Transverse colon (tissue), 4 donors: ENCODE measurements around the gene TAOK3. TPM values are rescaled to one million over a fixed set of nuclear protein-coding genes. Genes with fewer than 3 reads are reported as not detected.
"Not testable (repeated sequence)": the region's sequence is repeated elsewhere in the genome, so short reads cannot be mapped to it uniquely, and the experiment has no call there.

Source experiments
- DNase-seq: peaks from one replicate; pipeline ENCODE4 v3.0.0-alpha.2; 2019
- H3K27ac ChIP-seq, 4 donors: fragments of 200-600 bp; sonication (generic); 2 replicates each; pipeline ENCODE4 v1.5.1; 2016 to 2018; ENCODE audit warnings: inconsistent platforms in 4 of 4
- H3K27me3 ChIP-seq: fragments of 200-600 bp; sonication (generic); 2 replicates; pipeline ENCODE4 v1.5.1; 2017; ENCODE audit warnings: inconsistent platforms
- H3K36me3 ChIP-seq, 4 donors: fragments of 200-600 bp; sonication (generic); 2 replicates each; pipeline ENCODE4 v1.5.1; 2017 to 2019; ENCODE audit warnings: inconsistent platforms in 4 of 4
- H3K4me1 ChIP-seq, 4 donors: fragments of 200-600 bp; sonication (generic); 2 replicates each; pipeline ENCODE4 v1.5.1; 2017 to 2020; ENCODE audit warnings: inconsistent platforms in 4 of 4
- H3K4me3 ChIP-seq, 4 donors: fragments of 200-600 bp; sonication (generic); 1 replicate in 1 of 4; 2 replicates in 3 of 4; pipeline versions ENCODE4 v1.5.1 to v1.6.1; 2017 to 2019; ENCODE audit warnings: inconsistent platforms in 4 of 4
- H3K9me3 ChIP-seq, 2 donors: fragments of 200-600 bp; sonication (generic); 2 replicates each; pipeline ENCODE4 v1.5.1; 2017 to 2019; ENCODE audit warnings: inconsistent platforms in 2 of 2
- CTCF ChIP-seq, 5 experiments: fragments of 200-600 bp in 3 of 5; fragments of 450-650 bp in 2 of 5; sonication (generic) in 3 of 5; IDR thresholded peaks; 1 replicate in 2 of 5; 2 replicates in 3 of 5; pipeline ENCODE4 v1.5.1; 2016 to 2017; ENCODE audit warnings: antibody characterized with exemption in 5 of 5, inconsistent platforms in 3 of 5, mild to moderate bottlenecking in 2 of 5, moderate library complexity in 1 of 5
- EP300 ChIP-seq: sonication (generic); formaldehyde crosslinking; IDR thresholded peaks from one replicate; pipeline ENCODE4 v1.6.1; 2017; ENCODE audit warnings: antibody characterized with exemption, low read depth
- POLR2A ChIP-seq: fragments of 450-650 bp; IDR thresholded peaks from one replicate; pipeline ENCODE4 v1.6.1; 2016; ENCODE audit warnings: antibody characterized with exemption, mild to moderate bottlenecking, moderate library complexity
- POLR2AphosphoS5 ChIP-seq, 3 donors: sonication (generic); formaldehyde crosslinking; IDR thresholded peaks; one replicate each; pipeline ENCODE4 v1.6.1; 2016; ENCODE audit warnings: antibody characterized with exemption in 3 of 3
- WGBS, 2 donors: methylation state at CpG; one replicate each; pipeline ENCODE4 v1.1.5; 2018; ENCODE audit warnings: low coverage in 1 of 2; 5-methylcytosine and 5-hydroxymethylcytosine counted together
- in situ Hi-C, 4 donors: fragments of 200-750 bp; cut with MboI; loops; one replicate each; pipeline versions ENCODE4 v1.15.0 to v1.15.1; 2017; ENCODE audit warnings: low sequenced_read_pairs in 3 of 4, low pct_ligation_motif_present in 1 of 4, low pct_unique_long_range_greater_than_20kb in 1 of 4
- intact Hi-C: fragments of 100-400 bp; cut with DNase I; formaldehyde crosslinking; loops from one replicate; pipeline ENCODE4 v1.15.1; 2023; ENCODE audit warnings: low total_unique reads
- total RNA-seq, 4 donors: library from RNA; depleted of rRNA; stranded (reverse); fragments of >200 nt; gene quantifications; one replicate each; pipeline ENCODE4 v1.1.0, GENCODE V29; 2016

Gene TAOK3
- total RNA-seq, 4 donors from 2014 or later: 40.4 to 93.2 (median 79.2) TPM

DNA sequence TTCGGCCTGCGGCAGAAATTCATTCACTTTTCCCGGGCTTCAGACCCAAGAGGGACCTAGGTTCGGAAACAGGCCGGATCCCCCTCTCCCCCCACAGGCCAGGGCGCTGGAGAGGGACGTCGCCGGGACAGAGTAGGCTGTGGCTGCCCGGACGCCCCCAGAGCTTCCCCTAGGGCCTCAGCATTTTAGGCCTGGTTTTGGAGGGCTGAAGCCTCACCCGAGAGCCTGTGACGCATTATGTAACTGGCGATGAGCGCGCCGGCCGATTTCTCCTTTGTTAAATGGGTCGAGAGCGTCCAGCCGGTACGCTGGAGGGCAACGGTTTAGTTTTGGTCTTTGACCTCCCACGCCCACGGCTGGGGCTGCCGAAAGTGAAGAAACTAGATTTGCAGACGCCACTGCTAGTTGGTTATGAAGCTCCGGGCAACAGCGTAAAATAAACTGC is 236.1 kb downstream of the TAOK3 start:
- Histone ChIP-seq H3K36me3 (peaks cover 0 to 32% (median 7%) of the 10 kb centered on the region in 4 donors), H3K27me3 (no peaks in the 10 kb centered on the region), H3K27ac (peak overlapping the region; percentile 90 to 94 (median 92)), H3K4me1 (peaks cover 6 to 42% (median 17%) of the 10 kb centered on the region in 4 donors), H3K9me3 (no peaks in the 10 kb centered on the region), H3K4me3 (peak overlapping the region; percentile 79 to 92 (median 86))
- no peak for TF ChIP-seq POLR2A
- 1% methylated on average over 19 of the region's 29 CpGs; no CpG with 5 or more reads in 1 of the 2 donors for WGBS, 2 donors
- intact Hi-C loops: no loop called here
- in situ Hi-C loops: no loop called here
- peak; percentile 61 for DNase-seq

GRCh38 chr12:118135788-118136558 is 236.7 kb downstream of the TAOK3 start, which contains the start of gene PEBP1:
PEBP1 (plus strand) TSS chr12:118136124; CDS start chr12:118136210, 86 bp downstream.
- intact Hi-C loops (no loop called here), in situ Hi-C loops (no loop called here)
- peak; percentile 97 for DNase-seq
- Histone ChIP-seq H3K36me3 (peaks cover 0 to 26% (median 4%) of the 10 kb centered on the region in 4 donors), H3K4me3 (peak within 1 kb of the TSS; percentile 79 to 92 (median 86)), H3K27ac (peak within 1 kb of the TSS; percentile 90 to 94 (median 92)), H3K27me3 (no peaks in the 10 kb centered on the region), H3K9me3 (no peaks in the 10 kb centered on the region), H3K4me1 (peaks cover 6 to 44% (median 19%) of the 10 kb centered on the region in 4 donors)
- no peak for TF ChIP-seq EP300
- TF ChIP-seq CTCF (IDR thresholded peaks at IDR 0.05): no peak
- TF ChIP-seq POLR2AphosphoS5 (IDR thresholded peaks at IDR 0.05): peak; percentile 95 to 96 (median 96)
- TF ChIP-seq POLR2A: peak; percentile 92
- WGBS, 2 donors: 0 to 1% methylated on average over 3 to 40 of the region's 70 CpGs

DNA sequence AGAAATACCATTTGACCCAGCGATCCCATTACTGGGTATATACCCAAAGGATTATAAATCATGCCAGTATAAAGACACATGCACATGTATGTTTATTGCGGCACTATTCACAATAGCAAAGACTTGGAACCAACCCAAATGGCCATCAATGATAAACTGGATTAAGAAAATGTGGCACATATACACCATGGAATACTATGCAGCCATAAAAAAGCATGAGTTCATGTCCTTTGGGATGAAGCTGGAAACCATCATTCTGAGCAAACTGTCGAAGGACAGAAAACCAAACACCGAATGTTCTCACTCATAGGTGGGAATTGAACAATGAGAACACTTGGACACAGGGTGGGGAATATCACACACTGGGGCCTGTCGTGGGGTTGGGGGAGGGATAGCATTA is 243.3 kb downstream of the TAOK3 start:
- in situ Hi-C loops, H3K36me3 ChIP-seq, H3K9me3 ChIP-seq, H3K27ac ChIP-seq, H3K27me3 ChIP-seq, DNase-seq, H3K4me3 ChIP-seq, intact Hi-C loops: not testable (repeated sequence)
- H3K4me1 ChIP-seq: peaks cover 0 to 28% (median 5%) of the 10 kb centered on the region in 4 donors
- 97 to 100% methylated on average over 2 to 5 of the region's 5 CpGs for WGBS, 2 donors

- in situ Hi-C loops (no loop called here), intact Hi-C loops (no loop called here)
- no peaks in the 10 kb centered on the region for H3K27me3 ChIP-seq
- no peaks in the 10 kb centered on the region for H3K36me3 ChIP-seq
- no peaks in the 10 kb centered on the region for H3K9me3 ChIP-seq
- TF ChIP-seq POLR2A (no peak), EP300 (no peak), CTCF (IDR thresholded peaks at IDR 0.05) (no peak), POLR2AphosphoS5 (IDR thresholded peaks at IDR 0.05) (no peak)
- no peak overlapping the region for H3K27ac ChIP-seq
- H3K4me3 ChIP-seq: no peak overlapping the region
- peaks cover 0 to 31% (median 7%) of the 10 kb centered on the region in 4 donors for H3K4me1 ChIP-seq
- DNase-seq: no peak
- WGBS, 2 donors: 92% methylated on average over 5 of the region's 5 CpGs; no CpG with 5 or more reads in 1 of the 2 donors
Measured at GRCh38 chr12:118127867-118128266, 244.8 kb downstream of the TAOK3 start.

- no peak overlapping the region for H3K4me3 ChIP-seq
- TF ChIP-seq CTCF (IDR thresholded peaks at IDR 0.05) (no peak), POLR2AphosphoS5 (IDR thresholded peaks at IDR 0.05) (no peak), EP300 (no peak), POLR2A (no peak)
- intact Hi-C loops: no loop called here
Measured at GRCh38 chr12:118126119-118126757, 246.5 kb downstream of the TAOK3 start.

More at GRCh38 chr12:118126119-118126757, 246.5 kb downstream of the TAOK3 start:
- peak; percentile 75 for DNase-seq
- H3K27me3 ChIP-seq: no peaks in the 10 kb centered on the region
- H3K9me3 ChIP-seq: no peaks in the 10 kb centered on the region
- in situ Hi-C loops: no loop called here
- 29 to 53% methylated on average over 5 to 13 of the region's 13 CpGs for WGBS, 2 donors
- no peaks in the 10 kb centered on the region for H3K36me3 ChIP-seq
- peaks cover 0 to 24% (median 6%) of the 10 kb centered on the region in 4 donors for H3K4me1 ChIP-seq
- H3K27ac ChIP-seq: peak overlapping the region in 3 of 4 donors; percentile 48 to 63 (median 54)
